Measurements from ENCODE around the gene ANKRD10.

DNA sequence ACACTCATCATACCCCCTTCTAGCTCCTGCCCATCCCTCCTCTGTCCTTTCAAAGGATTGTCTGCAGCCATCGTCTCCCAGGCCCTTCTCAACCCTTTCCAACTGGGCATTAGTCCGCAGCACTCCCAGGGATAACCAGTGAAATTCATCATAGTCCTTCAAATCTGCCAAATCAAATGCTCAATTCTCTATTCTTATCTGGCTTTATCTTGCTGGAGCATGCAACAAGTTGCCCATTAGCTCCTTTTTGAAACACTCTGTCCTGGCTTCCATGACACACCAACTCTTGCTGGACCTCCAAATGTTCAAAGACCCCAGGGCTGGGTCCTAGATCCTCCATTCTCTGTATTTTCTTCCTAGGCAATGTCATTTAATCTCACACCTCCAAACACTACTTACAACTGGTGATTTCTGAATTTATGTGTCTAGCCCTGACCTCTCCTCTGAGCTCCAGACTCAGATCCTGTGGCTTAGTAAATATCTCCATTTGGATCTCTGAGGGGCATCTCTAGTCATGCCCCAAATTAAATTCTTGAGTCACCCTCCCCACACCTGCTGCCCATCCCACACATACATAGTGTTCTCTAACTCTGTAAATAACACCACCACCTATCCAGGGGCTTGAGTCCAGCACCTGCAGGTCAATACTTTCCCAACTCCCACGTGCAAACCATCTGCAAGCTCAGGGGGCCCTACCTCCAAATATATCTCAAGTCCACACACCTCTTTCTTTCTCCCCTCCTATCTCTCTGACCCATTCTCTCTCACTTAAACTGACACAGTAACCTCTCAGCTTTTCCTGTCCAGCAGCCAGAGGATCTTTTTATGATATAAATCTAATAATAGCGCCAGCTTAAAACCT lies 9.1 kb upstream of the ANKRD10 start:
- TF ChIP-seq CTCF (IDR thresholded peaks at IDR 0.05; ENCODE audit: extremely low read depth in 1 of 2, insufficient read depth in 1 of 2, low read depth in 1 of 2, low read length in 2 of 2), result no peak
- TF ChIP-seq POLR2A (IDR thresholded peaks at IDR 0.05; ENCODE audit: low read depth, low read length), result no peak

Data from endothelial cell of umbilical vein (primary cell).